Spleen (tissue), 11 donors: ENCODE data around the gene TBCEL. TPM values are rescaled to one million over a fixed set of nuclear protein-coding genes. Genes with fewer than 3 reads are reported as not detected.
"Not testable (repeated sequence)": the region's sequence is repeated elsewhere in the genome, so short reads cannot be mapped to it uniquely, and the experiment has no call there.

Experiments used
- DNase-seq: peaks from one replicate; pipeline ENCODE4 v3.0.0-alpha.2; 2020
- H3K27ac ChIP-seq, 8 donors: fragments of 200-600 bp; sonication (generic) in 7 of 8; 1 replicate in 4 of 8; 2 replicates in 4 of 8; pipeline versions ENCODE4 v1.5.0 to v1.8.0; 2016 to 2021; ENCODE audit warnings: inconsistent platforms in 4 of 8, mild to moderate bottlenecking in 4 of 8, moderate library complexity in 1 of 8
- H3K27me3 ChIP-seq, 7 donors: fragments of 200-600 bp; sonication (generic) in 6 of 7; replicated peaks in 1 of 7; 1 replicate in 4 of 7; 2 replicates in 3 of 7; pipeline versions ENCODE4 v1.5.0 to v1.8.0; 2016 to 2021; ENCODE audit warnings: inconsistent platforms in 3 of 7, mild to moderate bottlenecking in 1 of 7
- H3K36me3 ChIP-seq, 6 donors: fragments of 200-600 bp; sonication (generic) in 5 of 6; 1 replicate in 4 of 6; 2 replicates in 2 of 6; pipeline versions ENCODE4 v1.5.0 to v1.8.0; 2016 to 2021; ENCODE audit warnings: inconsistent platforms in 2 of 6
- H3K4me1 ChIP-seq, 6 donors: fragments of 200-600 bp; sonication (generic) in 5 of 6; 1 replicate in 3 of 6; 2 replicates in 3 of 6; pipeline versions ENCODE4 v1.5.0 to v1.8.0; 2016 to 2021; ENCODE audit warnings: inconsistent platforms in 3 of 6
- H3K4me3 ChIP-seq, 8 donors: fragments of 200-600 bp; sonication (generic) in 7 of 8; 1 replicate in 4 of 8; 2 replicates in 4 of 8; pipeline versions ENCODE4 v1.5.0 to v1.8.0; 2016 to 2021; ENCODE audit warnings: inconsistent platforms in 4 of 8, mild to moderate bottlenecking in 4 of 8, moderate library complexity in 2 of 8
- H3K9me3 ChIP-seq, 8 donors: fragments of 200-600 bp; sonication (generic) in 7 of 8; 1 replicate in 4 of 8; 2 replicates in 4 of 8; pipeline versions ENCODE4 v1.5.0 to v1.8.0; 2016 to 2021; ENCODE audit warnings: inconsistent platforms in 4 of 8
- CTCF ChIP-seq, 11 experiments: fragments of 200-600 bp in 7 of 11; fragments of 450-650 bp in 4 of 11; sonication (generic) in 4 of 11; IDR thresholded peaks in 8 of 11; conservative IDR thresholded peaks in 3 of 11; 1 replicate in 7 of 11; 2 replicates in 4 of 11; pipeline versions ENCODE4 v1.4.0 to v1.8.0; 2016 to 2021; ENCODE audit warnings: antibody characterized with exemption in 11 of 11, inconsistent platforms in 4 of 11, mild to moderate bottlenecking in 1 of 11
- POLR2A ChIP-seq, 3 donors: fragments of 450-650 bp; IDR thresholded peaks; one replicate each; pipeline ENCODE4 v1.5.1; 2017; ENCODE audit warnings: antibody characterized with exemption in 3 of 3, mild to moderate bottlenecking in 1 of 3
- POLR2AphosphoS5 ChIP-seq, 3 donors: sonication (generic); formaldehyde crosslinking; IDR thresholded peaks; one replicate each; pipeline ENCODE4 v1.5.1; 2017; ENCODE audit warnings: antibody characterized with exemption in 3 of 3
- WGBS, 5 donors: extraction: QIAGEN DNeasy Blood & Tissue Kit in 3 of 5; methylation state at CpG; one replicate each; pipeline versions ENCODE4 v1.1.5 to v1.1.7; 2013 to 2018; 5-methylcytosine and 5-hydroxymethylcytosine counted together
- intact Hi-C: fragments of 100-400 bp; cut with DNase I; formaldehyde crosslinking; loops from one replicate; pipeline ENCODE4 v1.15.0; 2023; ENCODE audit warnings: low total_unique reads
- polyA plus RNA-seq, 3 donors: library from polyadenylated mRNA; stranded (reverse); fragments of 200-250 nt; gene quantifications; one replicate each; pipeline ENCODE4 v1.2.1, GENCODE V29; 2013
- total RNA-seq, 7 donors: library from RNA; depleted of rRNA in 3 of 7; stranded (reverse); fragments of >200 nt in 3 of 7; fragmentation: NEBNext Ultra II Directional in 4 of 7; extraction: Animal tissue kit (Norgen Biotek cat#: 25700) in 4 of 7; gene quantifications; one replicate each; pipeline versions ENCODE4 v1.1.0 to v1.2.1, GENCODE V29; 2016 to 2021
- donor health status: healthy with polysubstance abuse.
- donor health status: DM: no; HTN: no; CAD: no; lungs with moderate emphysema.
- donor health status: DM: no; HTN: no; CAD: no.
- donor health status: Bipolar disorder and iron deficiency.
- donor health status: healthy.
- donor health status: DM: no; HTN: no; CAD: no.
- donor health status: DM: yes; HTN: yes; CAD: no.

Gene TBCEL
- total and polyA plus RNA-seq, 10 donors, result 3.9 to 49.3 (median 31.6) TPM

DNA sequence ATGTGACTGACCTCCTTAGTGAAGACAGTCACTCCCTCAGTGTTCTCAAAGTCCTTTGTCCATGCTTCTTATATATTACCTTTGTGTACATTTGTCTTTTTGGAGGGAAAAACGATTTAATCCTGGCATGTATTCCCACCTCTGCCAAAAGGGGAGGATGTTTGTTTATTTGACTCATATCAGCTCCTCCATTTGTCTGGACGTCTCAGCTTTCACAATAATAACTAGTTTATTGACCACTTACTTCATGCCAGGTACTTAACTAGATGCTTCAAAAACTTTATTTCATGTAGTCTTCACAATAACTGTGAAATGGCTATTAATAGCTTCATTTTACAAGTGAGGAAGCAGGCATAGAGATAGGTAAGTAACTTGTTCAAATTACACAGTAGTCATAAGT, 5.3 kb downstream of the TBCEL start:
- Histone ChIP-seq H3K27ac (no peak overlapping the region), H3K4me1 (peaks cover 11 to 38% (median 15%) of the 10 kb centered on the region in 6 donors), H3K4me3 (no peak overlapping the region), H3K36me3 (no peaks in the 10 kb centered on the region), H3K9me3 (no peaks in the 10 kb centered on the region), H3K27me3 (no peaks in the 10 kb centered on the region)
- 57 to 73% (median 67%) methylated on average over 2 of the region's 2 CpGs for WGBS, 5 donors
- intact Hi-C loops, result no loop called here
- TF ChIP-seq POLR2A (IDR thresholded peaks at IDR 0.05), result no peak
- TF ChIP-seq CTCF (IDR thresholded peaks at IDR 0.05 in 8 of 11, conservative IDR thresholded peaks at IDR 0.05 in 3 of 11), result no peak
- TF ChIP-seq POLR2AphosphoS5 (IDR thresholded peaks at IDR 0.05), result no peak
- no peak for DNase-seq

GRCh38 chr11:121029813-121030445, 6.0 kb downstream of the TBCEL start:
- no peak for DNase-seq
- Histone ChIP-seq H3K9me3 (no peaks in the 10 kb centered on the region), H3K27ac (no peak overlapping the region), H3K27me3 (no peaks in the 10 kb centered on the region), H3K4me3 (no peak overlapping the region), H3K36me3 (no peaks in the 10 kb centered on the region), H3K4me1 (peaks cover 5 to 31% (median 10%) of the 10 kb centered on the region in 6 donors)
- intact Hi-C loops, result no loop called here
- 26 to 35% (median 33%) methylated on average over 3 of the region's 3 CpGs for WGBS, 5 donors
- no peak for TF ChIP-seq POLR2AphosphoS5 (IDR thresholded peaks at IDR 0.05)
- TF ChIP-seq POLR2A (IDR thresholded peaks at IDR 0.05), result no peak
- TF ChIP-seq CTCF (IDR thresholded peaks at IDR 0.05 in 8 of 11, conservative IDR thresholded peaks at IDR 0.05 in 3 of 11), result no peak

DNA sequence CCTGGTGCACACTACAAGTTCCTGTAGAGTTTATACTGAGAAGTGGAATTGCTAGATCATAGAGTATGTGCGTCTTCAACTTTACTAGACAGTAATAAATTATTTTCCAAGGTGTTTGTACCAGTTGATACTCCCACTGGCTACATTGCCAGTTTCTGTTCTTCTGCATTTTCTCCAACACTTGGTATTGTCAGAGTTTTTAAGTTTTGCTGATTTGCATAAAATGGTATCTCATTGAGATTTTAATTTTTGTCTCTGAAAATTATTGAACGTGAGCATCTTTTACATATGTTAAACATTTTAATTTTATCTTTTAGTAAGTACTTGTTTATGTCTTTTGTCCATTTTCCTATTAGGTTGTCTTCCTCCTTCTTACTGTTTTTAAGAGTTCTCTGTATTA, 7.3 kb downstream of the TBCEL start:
- peaks cover 0 to 19% (median 0%) of the 10 kb centered on the region in 6 donors for H3K4me1 ChIP-seq
- 93 to 99% (median 97%) methylated on average over 2 of the region's 2 CpGs for WGBS, 5 donors
- no peak overlapping the region for H3K4me3 ChIP-seq
- no peak for DNase-seq
- H3K27ac ChIP-seq, result no peak overlapping the region
- no peaks in the 10 kb centered on the region for H3K36me3 ChIP-seq
- intact Hi-C loops, result no loop called here
- TF ChIP-seq CTCF (IDR thresholded peaks at IDR 0.05 in 8 of 11, conservative IDR thresholded peaks at IDR 0.05 in 3 of 11) (no peak), POLR2A (IDR thresholded peaks at IDR 0.05) (no peak), POLR2AphosphoS5 (IDR thresholded peaks at IDR 0.05) (no peak)
- H3K9me3 ChIP-seq, result no peaks in the 10 kb centered on the region
- no peaks in the 10 kb centered on the region for H3K27me3 ChIP-seq

DNA sequence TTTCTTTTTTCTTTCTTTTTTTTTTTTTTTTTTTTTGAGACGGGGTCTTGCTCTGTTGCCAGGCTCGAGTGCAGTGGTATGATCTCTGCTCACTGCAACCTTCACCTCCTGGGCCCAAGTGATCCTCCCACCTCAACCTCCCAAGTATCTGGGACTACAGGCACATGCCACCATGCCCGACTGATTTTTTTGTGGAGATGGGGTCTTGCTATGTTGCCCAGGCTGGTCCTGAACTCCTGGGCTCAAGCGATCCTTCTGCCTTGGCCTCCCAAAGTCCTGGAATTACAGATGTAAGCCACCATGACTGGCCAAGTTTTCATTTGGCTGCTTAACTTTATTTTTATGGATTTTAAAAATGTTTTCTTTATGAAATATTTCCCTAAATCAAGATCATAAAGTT, 7.7 kb downstream of the TBCEL start:
- H3K27ac ChIP-seq, H3K27me3 ChIP-seq, intact Hi-C loops, DNase-seq, H3K4me3 ChIP-seq, H3K36me3 ChIP-seq, H3K9me3 ChIP-seq: not testable (repeated sequence)
- WGBS, 5 donors, result 85 to 100% (median 98%) methylated on average over 4 of the region's 4 CpGs
- H3K4me1 ChIP-seq, result peaks cover 0 to 14% (median 0%) of the 10 kb centered on the region in 6 donors
